ENCODE data around the gene AHCYL2.

AHCYL2 gene

GRCh38 chr7:129327076-129327475 lies 102.2 kb downstream of the AHCYL2 start:
- DNase-seq (ENCODE audit: low spot score), result no peak
- no peak for TF ChIP-seq CTCF (IDR thresholded peaks at IDR 0.05; ENCODE audit: extremely low read depth, missing control alignments)

- no peak for DNase-seq (ENCODE audit: low spot score)
- no peak for TF ChIP-seq CTCF (IDR thresholded peaks at IDR 0.05; ENCODE audit: extremely low read depth, missing control alignments)
These were observed 107.6 kb downstream of the AHCYL2 start for GRCh38 chr7:129332254-129333035.

- no peak for DNase-seq (ENCODE audit: low spot score)
- TF ChIP-seq CTCF (IDR thresholded peaks at IDR 0.05; ENCODE audit: extremely low read depth, missing control alignments), result no peak
These were observed 109.6 kb downstream of the AHCYL2 start for GRCh38 chr7:129334473-129334872.

GRCh38 chr7:129338450-129338849 lies 113.6 kb downstream of the AHCYL2 start:
- TF ChIP-seq CTCF (IDR thresholded peaks at IDR 0.05; ENCODE audit: extremely low read depth, missing control alignments), result no peak
- no peak for DNase-seq (ENCODE audit: low spot score)

GRCh38 chr7:129341212-129341611 lies 116.4 kb downstream of the AHCYL2 start:
- DNase-seq (ENCODE audit: low spot score), result no peak
- TF ChIP-seq CTCF (IDR thresholded peaks at IDR 0.05; ENCODE audit: extremely low read depth, missing control alignments), result no peak

GRCh38 chr7:129341816-129342806 lies 117.3 kb downstream of the AHCYL2 start:
- no peak for DNase-seq (ENCODE audit: low spot score)
- no peak for TF ChIP-seq CTCF (IDR thresholded peaks at IDR 0.05; ENCODE audit: extremely low read depth, missing control alignments)

Data from GM20000 (cell line).